ENCODE results near the gene APOBEC3F.
"Not testable (repeated sequence)": the region's sequence is repeated elsewhere in the genome, so short reads cannot be mapped to it uniquely, and the experiment has no call there.

APOBEC3F gene

DNA sequence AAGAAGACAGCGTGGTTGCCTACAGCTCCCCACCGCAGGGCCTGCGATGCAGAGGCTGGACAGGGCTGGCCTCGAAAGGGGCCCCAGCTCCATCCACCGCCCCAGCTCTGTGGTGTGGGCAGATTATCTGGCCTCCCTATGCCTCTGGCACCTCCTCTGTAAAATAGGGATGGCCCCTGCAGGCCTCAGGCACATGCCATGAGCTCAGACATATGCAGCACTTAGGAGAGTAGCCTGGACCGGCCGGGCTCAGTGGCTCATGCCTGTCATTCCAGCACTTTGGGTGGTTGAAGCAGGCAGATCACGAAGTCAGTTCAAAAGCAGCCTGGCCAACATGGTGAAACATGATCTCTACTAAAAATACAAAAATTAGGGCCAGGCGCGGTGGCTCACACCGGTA lies 12.4 kb upstream of the APOBEC3F start:
- no peak for DNase-seq

DNA sequence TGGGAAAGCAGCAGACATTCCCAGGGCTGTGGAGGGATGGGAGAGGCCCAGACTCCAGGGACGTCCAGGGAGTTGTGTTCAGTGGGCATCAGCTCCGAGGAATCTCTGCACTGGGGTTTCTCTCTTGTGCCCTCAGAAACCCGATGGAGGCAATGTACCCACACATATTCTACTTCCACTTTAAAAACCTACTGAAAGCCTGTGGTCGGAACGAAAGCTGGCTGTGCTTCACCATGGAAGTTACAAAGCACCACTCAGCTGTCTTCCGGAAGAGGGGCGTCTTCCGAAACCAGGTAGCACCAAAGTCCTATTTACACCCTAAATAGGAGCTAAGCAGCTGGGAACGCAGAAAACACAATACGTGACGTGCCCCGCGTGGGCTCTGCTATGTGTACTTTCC lies 11.4 kb upstream of the APOBEC3F start:
- no peak for DNase-seq

DNA sequence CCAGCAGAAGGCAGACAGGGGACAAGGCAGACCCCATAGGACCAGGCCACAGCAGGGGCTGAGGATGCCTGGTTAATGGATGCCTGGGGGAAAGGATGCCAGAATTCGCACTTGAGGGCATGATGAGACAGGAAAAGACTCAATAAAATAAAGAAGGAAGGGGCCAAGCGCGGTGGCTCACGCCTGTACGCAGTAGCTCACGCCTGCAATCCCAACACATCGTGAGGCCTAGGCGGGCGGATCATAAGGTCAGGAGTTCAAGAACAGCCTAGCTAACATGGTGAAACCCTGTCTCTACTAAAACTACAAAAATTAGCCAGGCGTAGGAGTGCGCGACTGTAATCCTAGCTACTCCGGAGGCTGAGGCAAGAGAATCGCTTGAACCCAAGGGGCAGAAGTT lies 10.0 kb upstream of the APOBEC3F start:
- DNase-seq = no peak

DNA sequence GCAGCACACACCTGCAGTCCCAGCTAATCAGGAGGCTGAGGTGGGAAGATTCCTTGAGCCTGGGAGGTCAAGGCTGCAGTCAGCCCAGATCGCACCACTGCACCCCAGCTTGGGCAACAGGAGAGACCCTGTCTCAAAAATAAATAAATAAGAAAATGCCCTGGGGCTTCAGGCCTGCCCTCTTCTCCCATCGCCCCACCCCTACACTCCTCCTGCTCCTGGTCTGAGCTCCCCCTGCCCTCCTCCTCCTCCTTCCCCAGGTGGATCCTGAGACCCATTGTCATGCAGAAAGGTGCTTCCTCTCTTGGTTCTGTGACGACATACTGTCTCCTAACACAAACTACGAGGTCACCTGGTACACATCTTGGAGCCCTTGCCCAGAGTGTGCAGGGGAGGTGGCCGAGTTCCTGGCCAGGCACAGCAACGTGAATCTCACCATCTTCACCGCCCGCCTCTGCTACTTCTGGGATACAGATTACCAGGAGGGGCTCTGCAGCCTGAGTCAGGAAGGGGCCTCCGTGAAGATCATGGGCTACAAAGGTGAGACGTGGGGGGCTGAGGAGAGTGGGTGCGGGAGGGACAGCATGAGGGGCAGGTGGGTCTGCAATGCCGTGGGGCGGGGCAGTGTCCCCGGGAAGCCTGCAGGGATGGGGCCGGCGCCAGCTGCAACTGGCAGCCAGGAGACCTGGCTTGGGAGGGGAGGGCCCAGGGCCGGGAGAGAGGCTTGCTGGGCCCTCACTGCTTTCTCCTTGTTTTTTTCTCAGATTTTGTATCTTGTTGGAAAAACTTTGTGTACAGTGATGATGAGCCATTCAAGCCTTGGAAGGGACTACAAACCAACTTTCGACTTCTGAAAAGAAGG lies 9.0 kb upstream of the APOBEC3F start:
- not testable (repeated sequence) for DNase-seq

DNA sequence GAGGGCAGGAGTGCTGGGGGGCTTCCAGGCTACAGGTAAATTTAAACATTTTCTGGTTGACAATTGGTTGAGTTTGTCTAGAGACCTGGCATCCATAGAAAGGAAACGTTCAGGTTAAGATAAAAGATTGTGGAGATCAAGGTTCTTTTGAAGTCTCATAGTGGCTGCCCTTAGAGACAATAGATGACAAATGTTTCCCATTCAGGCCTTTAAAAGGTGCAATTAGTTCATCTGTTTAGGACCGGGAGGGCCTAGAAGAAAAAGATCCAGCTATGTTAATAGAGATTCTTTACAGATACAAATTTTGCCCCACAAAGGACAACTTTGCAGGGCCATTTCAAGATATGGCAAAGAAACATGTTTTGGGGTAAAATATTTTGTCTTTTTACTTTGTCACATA lies 3.6 kb upstream of the APOBEC3F start:
- DNase-seq = not testable (repeated sequence)

DNA sequence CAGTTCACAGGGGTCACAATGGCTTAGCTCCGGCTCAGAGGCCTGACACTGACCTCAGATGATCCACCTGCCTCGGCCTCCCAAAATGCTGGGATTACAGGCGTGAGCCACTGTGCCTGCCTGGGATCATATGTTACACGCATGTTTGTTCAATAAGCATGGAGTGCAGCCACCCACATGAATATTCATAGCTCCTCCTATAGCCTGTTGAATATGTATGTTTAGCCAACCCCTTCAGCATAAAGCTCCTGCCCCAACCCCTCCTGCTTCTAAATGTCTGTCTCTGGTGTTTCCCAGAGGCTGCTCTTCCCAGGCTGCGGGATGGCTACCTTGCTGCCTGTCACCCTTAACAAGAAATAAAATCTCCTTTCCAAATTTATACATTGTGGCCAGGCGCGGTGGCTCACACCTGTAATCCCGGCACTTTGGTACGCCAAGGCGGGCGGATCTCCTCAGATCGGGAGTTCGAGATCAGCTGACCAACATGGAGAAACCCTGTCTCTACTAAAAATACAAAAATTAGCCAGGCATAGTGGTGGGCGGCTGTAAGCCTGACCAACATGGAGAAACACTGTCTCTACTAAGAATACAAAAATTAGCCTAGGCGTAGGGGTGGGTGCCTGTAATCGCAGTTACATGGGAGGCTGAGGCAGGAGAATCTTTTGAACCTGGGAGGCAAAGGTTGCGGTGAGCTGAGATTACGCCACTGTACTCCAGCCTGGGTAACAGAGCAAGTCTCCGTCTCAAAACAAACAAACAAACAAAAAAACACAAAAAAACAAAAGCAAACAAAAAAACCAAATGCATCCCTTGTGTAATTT lies 1.1 kb upstream of the APOBEC3F start:
- DNase-seq = no peak

DNA sequence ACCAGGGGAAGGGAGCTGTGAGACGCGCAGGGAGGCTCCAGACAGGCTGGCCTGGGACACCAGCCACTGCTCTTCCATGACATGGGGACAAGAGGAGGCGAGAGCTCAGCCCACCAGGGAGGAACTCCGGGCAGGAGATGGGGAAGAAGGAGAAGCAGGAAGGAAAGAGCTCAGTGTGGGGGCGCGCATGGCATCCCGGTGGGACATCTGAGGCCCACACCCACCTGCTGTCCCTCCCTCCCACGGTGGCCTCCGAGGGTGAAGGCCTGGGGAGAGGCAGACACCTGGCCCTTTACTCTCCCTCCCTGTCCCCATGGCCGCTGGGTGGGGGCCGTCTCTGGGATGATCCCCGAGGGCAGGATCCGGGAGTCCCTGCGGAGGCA lies 518 bp upstream of the APOBEC3F start:
- DNase-seq = peak; percentile 47

DNA sequence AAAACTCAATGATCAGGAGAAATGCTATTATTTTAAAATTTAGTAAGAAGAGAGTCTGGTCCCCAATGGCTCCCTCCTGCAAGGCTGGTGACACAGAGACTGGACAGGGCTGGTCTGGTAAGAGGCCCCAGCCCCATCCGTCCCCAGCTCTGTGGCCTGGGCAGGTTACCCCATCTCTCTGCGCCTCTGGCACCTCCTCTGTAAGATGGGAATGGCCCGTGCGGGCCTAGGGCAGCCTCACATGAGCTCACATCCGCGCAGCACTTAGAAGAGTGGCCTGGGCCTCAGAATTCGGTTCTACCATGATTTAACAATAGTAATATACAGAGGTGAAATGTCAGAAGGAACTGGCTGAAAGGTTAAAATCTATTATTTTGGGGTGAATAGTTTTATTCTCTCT lies 1.2 kb downstream of the APOBEC3F start:
- no peak for DNase-seq

DNA sequence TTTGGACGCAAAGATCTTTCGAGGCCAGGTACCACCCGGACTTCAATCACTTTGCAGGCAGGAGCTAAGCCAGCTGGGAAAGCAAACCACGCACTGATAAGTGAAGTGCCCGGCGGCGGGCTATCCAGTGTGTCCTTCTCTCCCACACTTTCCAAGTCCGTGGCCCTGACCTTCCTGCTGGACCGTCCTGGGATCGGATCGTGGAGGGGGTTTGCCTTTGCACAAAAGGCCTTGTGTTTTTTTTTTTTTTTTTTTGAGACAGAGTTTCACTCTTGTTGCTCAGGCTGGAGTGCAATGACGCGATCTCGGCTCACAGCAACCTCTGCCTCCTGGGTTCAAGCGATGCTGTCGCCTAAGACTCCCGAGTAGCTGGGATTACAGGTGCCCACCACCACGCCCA lies 2.4 kb downstream of the APOBEC3F start:
- not testable (repeated sequence) for DNase-seq

DNA sequence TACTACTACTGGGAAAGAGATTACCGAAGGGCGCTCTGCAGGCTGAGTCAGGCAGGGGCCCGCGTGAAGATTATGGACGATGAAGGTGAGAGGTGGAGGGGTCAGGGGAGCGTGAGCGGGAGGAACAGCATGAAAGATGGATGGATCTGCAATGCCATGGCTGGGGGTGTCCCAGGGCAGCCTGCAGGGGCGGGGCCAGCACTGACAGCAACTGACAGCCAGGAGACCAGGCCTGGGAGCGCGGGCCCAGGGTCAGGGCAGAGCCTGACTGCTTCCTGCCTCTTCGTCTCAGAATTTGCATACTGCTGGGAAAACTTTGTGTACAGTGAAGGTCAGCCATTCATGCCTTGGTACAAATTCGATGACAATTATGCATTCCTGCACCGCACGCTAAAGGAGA lies 4.5 kb downstream of the APOBEC3F start:
- DNase-seq = not testable (repeated sequence)

DNA sequence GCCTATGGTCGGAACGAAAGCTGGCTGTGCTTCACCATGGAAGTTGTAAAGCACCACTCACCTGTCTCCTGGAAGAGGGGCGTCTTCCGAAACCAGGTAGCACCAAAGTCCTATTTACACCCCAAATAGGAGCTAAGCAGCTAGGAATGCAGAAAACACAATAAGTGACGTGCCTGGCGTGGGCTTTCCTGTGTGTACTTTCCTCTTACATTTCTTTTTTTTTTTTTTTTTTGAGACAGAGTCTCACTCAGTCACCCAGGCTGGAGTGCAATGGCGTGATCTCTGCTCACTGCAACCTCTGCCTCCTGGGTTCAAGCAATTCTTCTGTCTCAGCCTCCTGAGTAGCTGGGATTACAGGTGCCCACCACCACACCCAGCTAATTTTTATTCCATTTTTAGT lies 8.8 kb downstream of the APOBEC3F start:
- DNase-seq = not testable (repeated sequence)

DNA sequence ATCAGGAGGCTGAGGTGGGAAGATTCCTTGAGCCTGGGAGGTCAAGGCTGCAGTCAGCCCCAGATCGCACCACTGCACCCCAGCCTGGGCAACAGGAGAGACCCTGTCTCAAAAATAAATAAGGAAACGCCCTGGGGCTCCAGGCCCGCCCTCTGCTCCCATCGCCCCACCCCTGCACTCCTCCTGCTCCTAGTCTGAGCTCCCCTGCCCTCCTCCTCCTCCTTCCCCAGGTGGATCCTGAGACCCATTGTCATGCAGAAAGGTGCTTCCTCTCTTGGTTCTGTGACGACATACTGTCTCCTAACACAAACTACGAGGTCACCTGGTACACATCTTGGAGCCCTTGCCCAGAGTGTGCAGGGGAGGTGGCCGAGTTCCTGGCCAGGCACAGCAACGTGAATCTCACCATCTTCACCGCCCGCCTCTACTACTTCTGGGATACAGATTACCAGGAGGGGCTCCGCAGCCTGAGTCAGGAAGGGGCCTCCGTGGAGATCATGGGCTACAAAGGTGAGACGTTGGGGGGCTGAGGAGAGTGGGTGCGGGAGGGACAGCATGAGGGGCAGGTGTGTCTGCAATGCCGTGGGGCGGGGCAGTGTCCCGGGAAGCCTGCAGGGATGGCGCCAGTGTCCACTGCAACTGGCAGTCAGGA lies 11.3 kb downstream of the APOBEC3F start:
- DNase-seq = not testable (repeated sequence)

DNA sequence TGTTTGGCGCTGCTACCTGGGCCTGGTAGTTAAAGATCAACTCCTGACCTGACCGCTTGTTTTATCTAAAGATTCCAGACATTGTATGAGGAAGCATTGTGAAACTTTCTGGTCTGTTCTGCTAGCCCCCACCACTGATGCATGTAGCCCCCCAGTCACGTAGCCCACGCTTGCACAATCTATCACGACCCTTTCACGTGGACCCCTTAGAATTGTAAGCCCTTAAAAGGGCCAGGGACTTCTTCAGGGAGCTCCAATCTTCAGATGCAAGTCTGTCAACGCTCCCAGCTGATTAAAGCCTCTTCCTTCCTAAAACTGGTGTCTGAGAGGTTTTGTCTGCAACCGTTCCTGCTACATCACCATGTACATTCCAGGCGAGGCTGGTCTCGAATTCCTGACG lies 15.0 kb downstream of the APOBEC3F start:
- no peak for DNase-seq

DNA sequence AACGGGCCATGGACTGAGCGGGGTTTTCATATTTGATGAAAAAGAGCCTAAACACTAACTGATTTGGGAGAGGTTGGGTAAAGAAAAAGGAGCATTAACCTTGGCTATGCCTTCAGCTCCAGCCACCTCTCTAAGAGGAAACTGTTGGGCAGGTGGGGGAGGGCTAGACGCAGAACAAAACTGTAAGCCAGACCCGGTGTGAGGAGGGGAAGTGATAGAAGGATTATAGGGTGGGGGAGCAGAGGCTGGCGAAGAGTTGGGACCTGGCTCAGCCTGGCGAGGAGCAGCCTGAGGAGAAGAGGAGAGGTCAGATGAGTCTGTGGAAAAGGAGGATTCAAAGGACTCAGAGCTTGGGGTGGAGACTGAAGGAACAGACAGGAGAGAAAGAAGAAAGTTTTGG lies 20.6 kb downstream of the APOBEC3F start:
- DNase-seq = not testable (repeated sequence)

DNA sequence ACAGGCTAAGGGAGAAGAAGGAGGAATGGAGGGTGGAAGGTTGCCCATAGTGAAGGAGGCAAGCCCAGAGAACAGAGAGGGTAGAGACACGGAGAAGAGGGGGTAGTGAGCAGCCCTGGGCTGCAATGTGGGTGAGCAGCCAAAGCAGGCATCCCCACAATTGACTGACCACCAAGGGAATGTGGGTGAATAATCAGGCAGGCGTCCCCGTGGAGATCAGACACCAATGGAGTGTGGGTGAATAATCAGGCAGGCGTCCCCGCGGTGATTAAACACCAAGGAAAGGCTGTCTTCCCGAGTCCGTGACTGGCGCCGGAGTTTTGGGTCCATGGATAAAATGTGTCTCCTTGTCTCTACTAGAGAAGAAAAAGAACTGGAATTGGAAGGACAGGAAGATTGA lies 21.3 kb downstream of the APOBEC3F start:
- not testable (repeated sequence) for DNase-seq

DNA sequence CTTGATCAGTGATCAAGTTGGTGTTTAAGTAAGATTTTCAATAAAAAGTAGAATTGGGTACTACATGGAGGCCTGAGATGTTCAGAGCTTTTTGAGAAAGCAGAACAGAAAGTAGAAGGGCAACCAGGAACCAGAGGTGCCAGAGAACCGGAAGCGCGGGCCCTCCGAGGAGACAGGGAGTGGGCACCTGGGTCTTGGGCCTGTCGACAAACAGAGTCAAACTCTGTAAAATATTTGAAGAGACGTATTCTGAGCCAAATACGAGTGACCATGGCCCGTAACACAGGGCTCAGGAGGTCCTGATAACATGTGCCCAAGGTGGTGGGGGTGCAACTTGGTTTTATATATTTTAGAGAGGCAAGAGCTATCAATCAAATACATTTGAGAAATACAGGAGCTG lies 23.2 kb downstream of the APOBEC3F start:
- DNase-seq = not testable (repeated sequence)

DNA sequence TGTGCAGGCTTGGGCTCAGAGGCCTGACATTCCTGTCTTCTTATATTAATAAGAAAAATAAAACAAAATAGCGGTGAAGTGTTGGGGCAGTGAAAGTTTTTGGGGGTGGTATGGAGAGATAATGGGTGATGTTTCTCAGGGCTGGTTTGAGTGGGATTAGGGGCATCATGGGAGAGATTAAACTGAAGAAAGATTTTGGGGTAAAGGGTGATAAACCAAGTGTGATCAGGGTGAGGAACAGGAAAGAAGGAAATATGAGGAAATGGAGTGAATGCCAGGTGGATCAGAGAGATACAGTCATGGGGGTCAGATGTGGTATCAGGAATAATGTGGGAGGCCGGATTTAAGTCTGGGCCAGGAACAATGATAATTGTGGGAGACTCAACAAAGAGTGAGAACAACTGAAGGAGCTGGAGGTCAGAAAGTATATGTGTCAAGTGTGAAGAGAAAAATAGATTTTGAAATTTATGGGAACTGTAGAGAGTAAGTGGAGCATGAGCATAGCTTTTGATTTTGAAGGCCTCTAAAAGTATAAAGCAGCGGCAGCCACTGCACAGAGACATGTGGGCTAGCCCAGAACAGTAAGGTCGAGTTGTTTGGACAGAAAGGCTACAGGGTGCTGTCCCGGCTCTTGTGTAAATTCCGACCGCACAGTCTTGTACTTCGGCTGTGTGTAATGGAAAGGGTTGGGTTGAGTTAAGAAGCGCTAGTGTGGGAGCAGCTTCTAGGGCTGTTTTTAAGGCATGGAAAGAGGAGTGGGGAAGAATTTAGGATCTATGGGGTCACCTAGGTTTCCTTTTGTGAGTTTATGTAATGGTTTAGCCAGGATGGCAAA lies 26.0 kb downstream of the APOBEC3F start:
- DNase-seq = not testable (repeated sequence)

DNA sequence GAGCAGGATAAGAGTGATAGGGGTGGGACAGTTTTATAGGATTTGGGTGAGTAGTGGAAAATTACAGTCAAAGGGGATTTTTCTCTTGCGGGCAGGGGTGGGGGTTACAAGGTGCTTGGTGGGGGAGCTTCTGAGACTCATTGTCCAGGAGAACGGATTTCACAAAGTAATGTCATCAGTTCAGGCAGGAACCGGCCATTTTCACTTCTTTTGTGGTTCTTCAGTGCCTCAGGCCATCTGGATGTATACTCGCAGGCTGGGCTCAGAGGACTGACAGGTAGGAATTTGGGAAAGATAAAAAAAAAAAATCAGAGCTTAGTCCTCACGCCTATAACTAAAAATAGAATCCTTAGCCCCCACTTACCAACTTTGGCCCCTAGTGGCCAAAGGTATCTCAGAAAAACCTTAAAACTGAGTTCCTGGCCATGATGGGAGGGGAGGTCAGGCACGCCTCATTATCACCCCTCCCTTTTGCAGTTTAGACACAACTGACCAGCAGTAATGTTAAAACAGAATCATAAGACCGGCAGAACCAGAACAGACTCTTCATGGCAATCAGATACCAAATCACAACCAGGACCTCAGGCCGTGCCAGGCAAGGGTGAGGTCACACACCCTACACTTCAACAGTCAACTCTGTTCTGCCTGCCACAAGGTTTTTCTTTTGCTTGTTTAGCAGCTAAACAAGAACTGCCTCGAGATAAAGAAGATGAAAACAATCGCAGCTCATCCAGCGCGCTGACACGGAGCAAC lies 27.5 kb downstream of the APOBEC3F start:
- no peak for DNase-seq

DNA sequence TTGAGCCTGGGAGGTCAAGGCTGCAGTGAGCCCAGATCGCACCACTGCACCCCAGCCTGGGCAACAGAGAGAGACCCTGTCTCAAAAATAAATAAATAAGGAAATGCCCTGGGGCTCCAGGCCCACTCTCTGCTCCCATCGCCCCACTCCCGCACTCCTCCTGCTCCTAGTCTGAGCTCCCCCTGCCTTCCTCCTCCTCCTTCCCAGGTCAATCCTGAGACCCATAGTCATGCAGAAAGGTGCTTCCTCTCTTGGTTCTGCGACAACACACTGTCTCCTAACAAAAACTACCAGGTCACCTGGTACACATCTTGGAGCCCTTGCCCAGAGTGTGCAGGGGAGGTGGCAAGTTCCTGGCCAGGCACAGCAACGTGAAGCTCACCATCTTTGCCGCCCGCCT lies 29.5 kb downstream of the APOBEC3F start:
- no peak for DNase-seq

DNA sequence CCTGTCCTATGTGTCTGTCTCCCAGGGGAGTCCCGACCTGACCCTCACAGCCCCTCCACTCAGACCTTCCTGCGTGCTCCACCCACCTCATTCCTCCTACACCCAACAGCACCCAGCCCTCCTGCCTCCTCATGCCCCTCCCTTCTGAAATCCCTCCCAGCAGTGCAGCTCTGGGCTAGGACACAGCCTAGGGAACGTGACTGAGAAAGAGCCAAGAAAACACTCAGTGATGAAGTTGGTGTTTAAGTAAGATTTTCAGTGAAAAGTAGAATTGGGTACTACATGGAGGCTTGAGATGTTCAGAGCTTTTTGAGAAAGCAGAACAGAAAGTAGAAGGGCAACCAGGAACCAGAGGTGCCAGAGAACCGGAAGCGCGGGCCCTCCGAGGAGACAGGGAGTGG lies 31.9 kb downstream of the APOBEC3F start:
- DNase-seq = not testable (repeated sequence)

DNA sequence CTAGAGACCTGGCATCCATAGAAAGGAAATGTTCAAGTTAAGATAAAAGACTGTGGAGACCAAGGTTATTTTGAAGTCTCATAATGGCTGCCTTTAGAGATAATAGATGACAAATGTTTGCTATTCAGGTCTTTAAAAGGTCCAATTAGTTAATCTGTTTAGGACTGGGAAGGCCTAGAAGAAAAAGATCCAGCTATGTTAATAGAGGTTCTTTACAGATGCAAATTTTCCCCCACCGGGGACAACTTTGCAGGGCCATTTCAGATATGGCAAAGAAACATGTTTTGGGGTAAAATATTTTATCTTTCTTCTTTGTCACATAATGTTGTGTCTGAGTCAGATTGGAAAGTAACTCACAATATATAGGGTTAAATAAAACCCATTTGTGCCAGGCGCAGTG lies 33.3 kb downstream of the APOBEC3F start:
- DNase-seq = no peak
